Measurements from ENCODE around the gene FZD7.

FZD7 gene

DNA sequence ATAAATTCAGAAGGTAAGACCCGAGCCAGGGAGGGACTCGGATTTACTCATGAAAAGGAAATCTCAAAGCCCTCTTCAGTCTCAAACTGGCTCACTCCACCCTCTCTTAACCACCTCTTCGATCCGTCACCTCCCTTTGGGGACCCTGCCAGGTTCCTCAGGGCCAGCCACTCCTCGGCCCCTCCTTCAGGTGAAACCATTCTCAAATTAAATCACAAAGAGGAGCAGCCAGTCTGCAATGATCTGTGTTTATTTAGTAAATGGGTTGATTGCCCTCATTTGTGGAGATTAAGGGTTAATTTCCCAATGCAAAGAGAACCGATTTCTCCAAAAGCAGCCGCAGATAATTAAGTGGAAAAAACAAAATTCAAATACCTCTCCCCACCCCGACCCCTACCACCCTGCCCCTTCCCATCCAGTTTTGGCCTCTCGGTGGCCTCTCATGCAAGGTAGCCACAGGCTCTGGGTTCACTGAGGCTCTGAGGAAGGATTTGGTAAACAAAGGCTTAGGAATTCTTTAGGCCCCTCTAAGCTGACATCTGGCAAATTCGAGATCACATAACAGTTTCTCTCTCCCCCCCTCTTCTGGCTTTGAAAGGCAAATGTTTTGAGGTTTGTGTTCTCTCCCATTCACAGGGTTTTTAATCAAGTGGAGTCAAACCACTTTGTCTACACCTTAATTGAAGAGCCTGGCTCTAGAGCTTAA is 10.3 kb upstream of the FZD7 start:
- H3K18ac ChIP-seq (ENCODE audit: low read length), result no peak overlapping the region
- no peak overlapping the region for H2BK12ac ChIP-seq (ENCODE audit: low read length)
- H3K9ac ChIP-seq (ENCODE audit: low read length), result no peak overlapping the region
- no peaks in the 10 kb centered on the region for H3K4me1 ChIP-seq (ENCODE audit: control insufficient read depth in 1 of 2, insufficient read depth in 2 of 2, low read length in 2 of 2)
- H3K79me2 ChIP-seq (ENCODE audit: control insufficient read depth, insufficient read depth, low read length, poor library complexity), result no peaks in the 10 kb centered on the region
- H3K23ac ChIP-seq (ENCODE audit: low read length), result no peak overlapping the region
- H3K79me1 ChIP-seq (ENCODE audit: low read length), result no peaks in the 10 kb centered on the region
- no peak overlapping the region for H2BK5ac ChIP-seq (ENCODE audit: low read depth, low read length, poor library complexity)
- no peak overlapping the region for H2AK5ac ChIP-seq (ENCODE audit: low read length)
- H4K12ac ChIP-seq (ENCODE audit: low read depth, low read length), result no peak overlapping the region
- H4K91ac ChIP-seq (ENCODE audit: low read depth, low read length), result no peak overlapping the region
- no peak overlapping the region for H3K4ac ChIP-seq (ENCODE audit: low read depth, low read length)
- no peak overlapping the region for H3K4me2 ChIP-seq (ENCODE audit: low read length)
- no peak overlapping the region for H2BK120ac ChIP-seq (ENCODE audit: insufficient read depth, low read length, poor library complexity)
- peaks cover 8% of the 10 kb centered on the region for H3K27me3 ChIP-seq (ENCODE audit: insufficient read depth, low read length)
- no peak for DNase-seq
- H2AFZ ChIP-seq (ENCODE audit: insufficient read depth, low read length, poor library complexity), result no peak overlapping the region
- H3K9me3 ChIP-seq (ENCODE audit: insufficient read depth, low read depth, low read length), result no peaks in the 10 kb centered on the region
- no peak overlapping the region for H3K4me3 ChIP-seq (ENCODE audit: low read depth, low read length)
- H3K36me3 ChIP-seq (ENCODE audit: control insufficient read depth in 1 of 2, insufficient read depth in 2 of 2, low read length in 2 of 2), result no peaks in the 10 kb centered on the region
- no peak overlapping the region for H3K14ac ChIP-seq (ENCODE audit: low read length)
- H4K8ac ChIP-seq (ENCODE audit: low read depth, low read length), result no peak overlapping the region
- no peak overlapping the region for H3K27ac ChIP-seq (ENCODE audit: low read depth, low read length)
- no CpG with 5 or more reads among the region's 10 CpGs for WGBS (ENCODE audit: extremely low coverage, insufficient coverage, insufficient read length)

DNA sequence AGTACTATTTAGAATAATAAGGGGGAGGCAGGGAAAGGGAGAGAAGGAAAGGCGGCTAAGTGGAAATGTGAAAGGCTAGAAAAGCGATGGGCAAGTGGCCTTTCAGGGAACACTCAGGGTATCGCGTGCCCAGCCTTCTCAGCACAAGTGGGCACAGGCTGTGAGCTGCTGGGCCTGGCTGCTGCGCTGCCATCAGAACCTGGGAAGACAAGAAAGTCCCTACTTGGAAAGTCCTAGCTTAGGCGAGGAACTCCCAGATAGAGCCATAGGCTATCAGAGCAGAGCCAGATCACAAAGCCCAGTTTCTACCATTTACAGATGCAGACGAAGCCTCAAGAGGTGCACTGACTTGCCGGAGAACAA is 9.8 kb upstream of the FZD7 start:
- Histone ChIP-seq H4K12ac (ENCODE audit: low read depth, low read length) (no peak overlapping the region), H3K4me1 (ENCODE audit: control insufficient read depth in 1 of 2, insufficient read depth in 2 of 2, low read length in 2 of 2) (no peaks in the 10 kb centered on the region), H3K4ac (ENCODE audit: low read depth, low read length) (no peak overlapping the region), H2BK120ac (ENCODE audit: insufficient read depth, low read length, poor library complexity) (no peak overlapping the region), H3K9me3 (ENCODE audit: insufficient read depth, low read depth, low read length) (no peaks in the 10 kb centered on the region), H2AK5ac (ENCODE audit: low read length) (no peak overlapping the region), H2BK12ac (ENCODE audit: low read length) (no peak overlapping the region), H3K4me2 (ENCODE audit: low read length) (no peak overlapping the region), H4K91ac (ENCODE audit: low read depth, low read length) (no peak overlapping the region), H3K23ac (ENCODE audit: low read length) (no peak overlapping the region), H3K27ac (ENCODE audit: low read depth, low read length) (no peak overlapping the region), H3K14ac (ENCODE audit: low read length) (no peak overlapping the region), H4K8ac (ENCODE audit: low read depth, low read length) (no peak overlapping the region), H3K18ac (ENCODE audit: low read length) (no peak overlapping the region), H3K79me1 (ENCODE audit: low read length) (no peaks in the 10 kb centered on the region), H2AFZ (ENCODE audit: insufficient read depth, low read length, poor library complexity) (no peak overlapping the region), H3K79me2 (ENCODE audit: control insufficient read depth, insufficient read depth, low read length, poor library complexity) (no peaks in the 10 kb centered on the region), H3K4me3 (ENCODE audit: low read depth, low read length) (no peak overlapping the region), H3K27me3 (ENCODE audit: insufficient read depth, low read length) (peaks cover 8% of the 10 kb centered on the region), H3K9ac (ENCODE audit: low read length) (no peak overlapping the region), H3K36me3 (ENCODE audit: control insufficient read depth in 1 of 2, insufficient read depth in 2 of 2, low read length in 2 of 2) (no peaks in the 10 kb centered on the region), H2BK5ac (ENCODE audit: low read depth, low read length, poor library complexity) (no peak overlapping the region)
- no peak for DNase-seq
- WGBS (ENCODE audit: extremely low coverage, insufficient coverage, insufficient read length), result no CpG with 5 or more reads among the region's 8 CpGs

DNA sequence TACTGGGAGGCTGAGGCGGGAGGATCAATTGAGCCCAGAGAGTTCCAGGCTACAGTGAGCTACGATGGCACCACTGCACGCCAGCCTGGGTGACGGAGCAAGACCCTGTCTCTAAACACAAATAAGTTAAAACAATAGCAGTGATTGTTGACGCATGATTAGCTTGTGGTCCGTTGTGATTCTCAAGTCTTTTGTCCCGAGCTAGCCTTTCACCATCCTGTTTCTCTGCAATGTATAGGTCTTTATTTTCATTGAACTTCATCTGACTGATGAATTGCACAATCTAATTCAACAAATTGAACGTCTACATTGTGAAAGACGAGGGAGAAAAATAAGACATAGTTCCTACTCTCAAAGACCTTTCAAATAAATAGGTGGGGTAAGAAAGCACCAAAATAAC is 8.8 kb upstream of the FZD7 start:
- no peak for DNase-seq
- H3K23ac ChIP-seq (ENCODE audit: low read length), result no peak overlapping the region
- no CpG with 5 or more reads among the region's 9 CpGs for WGBS (ENCODE audit: extremely low coverage, insufficient coverage, insufficient read length)
- H4K91ac ChIP-seq (ENCODE audit: low read depth, low read length), result no peak overlapping the region
- no peak overlapping the region for H2BK120ac ChIP-seq (ENCODE audit: insufficient read depth, low read length, poor library complexity)
- no peaks in the 10 kb centered on the region for H3K36me3 ChIP-seq (ENCODE audit: control insufficient read depth in 1 of 2, insufficient read depth in 2 of 2, low read length in 2 of 2)
- H3K4me1 ChIP-seq (ENCODE audit: control insufficient read depth in 1 of 2, insufficient read depth in 2 of 2, low read length in 2 of 2), result no peaks in the 10 kb centered on the region
- no peak overlapping the region for H3K14ac ChIP-seq (ENCODE audit: low read length)
- no peak overlapping the region for H3K27ac ChIP-seq (ENCODE audit: low read depth, low read length)
- no peaks in the 10 kb centered on the region for H3K79me1 ChIP-seq (ENCODE audit: low read length)
- no peak overlapping the region for H3K18ac ChIP-seq (ENCODE audit: low read length)
- H3K4me2 ChIP-seq (ENCODE audit: low read length), result no peak overlapping the region
- no peak overlapping the region for H2BK12ac ChIP-seq (ENCODE audit: low read length)
- no peak overlapping the region for H3K9ac ChIP-seq (ENCODE audit: low read length)
- H2AFZ ChIP-seq (ENCODE audit: insufficient read depth, low read length, poor library complexity), result no peak overlapping the region
- no peak overlapping the region for H4K12ac ChIP-seq (ENCODE audit: low read depth, low read length)
- no peak overlapping the region for H2AK5ac ChIP-seq (ENCODE audit: low read length)
- no peaks in the 10 kb centered on the region for H3K79me2 ChIP-seq (ENCODE audit: control insufficient read depth, insufficient read depth, low read length, poor library complexity)
- no peak overlapping the region for H3K4me3 ChIP-seq (ENCODE audit: low read depth, low read length)
- H2BK5ac ChIP-seq (ENCODE audit: low read depth, low read length, poor library complexity), result no peak overlapping the region
- no peak overlapping the region for H4K8ac ChIP-seq (ENCODE audit: low read depth, low read length)
- no peaks in the 10 kb centered on the region for H3K9me3 ChIP-seq (ENCODE audit: insufficient read depth, low read depth, low read length)
- peaks cover 8% of the 10 kb centered on the region for H3K27me3 ChIP-seq (ENCODE audit: insufficient read depth, low read length)
- no peak overlapping the region for H3K4ac ChIP-seq (ENCODE audit: low read depth, low read length)

DNA sequence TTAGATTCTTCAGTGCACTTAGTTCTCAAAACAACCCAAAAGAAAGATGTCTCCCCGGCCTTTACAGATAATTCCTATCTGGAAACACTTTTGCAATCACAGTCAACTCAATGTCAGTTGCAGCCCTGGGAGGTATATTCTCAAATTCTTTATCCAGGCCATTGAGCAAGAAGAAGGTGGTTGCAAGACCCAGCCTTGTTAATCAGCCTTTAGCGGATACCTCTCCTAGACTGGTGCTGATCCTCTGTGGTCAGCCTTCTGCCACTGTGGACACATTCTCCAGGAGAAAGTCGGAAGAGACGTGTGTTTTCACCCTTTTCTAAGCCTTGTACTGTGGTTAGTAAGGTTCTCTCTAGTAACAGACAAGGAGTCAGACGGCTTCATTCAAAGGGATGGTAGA is 7.8 kb upstream of the FZD7 start:
- no peaks in the 10 kb centered on the region for H3K9me3 ChIP-seq (ENCODE audit: insufficient read depth, low read depth, low read length)
- DNase-seq, result no peak
- no peaks in the 10 kb centered on the region for H3K36me3 ChIP-seq (ENCODE audit: control insufficient read depth in 1 of 2, insufficient read depth in 2 of 2, low read length in 2 of 2)
- H3K27ac ChIP-seq (ENCODE audit: low read depth, low read length), result no peak overlapping the region
- no peak overlapping the region for H3K4ac ChIP-seq (ENCODE audit: low read depth, low read length)
- H2BK5ac ChIP-seq (ENCODE audit: low read depth, low read length, poor library complexity), result no peak overlapping the region
- H3K14ac ChIP-seq (ENCODE audit: low read length), result no peak overlapping the region
- H4K12ac ChIP-seq (ENCODE audit: low read depth, low read length), result no peak overlapping the region
- H2BK120ac ChIP-seq (ENCODE audit: insufficient read depth, low read length, poor library complexity), result no peak overlapping the region
- H3K4me3 ChIP-seq (ENCODE audit: low read depth, low read length), result no peak overlapping the region
- no CpG with 5 or more reads among the region's 5 CpGs for WGBS (ENCODE audit: extremely low coverage, insufficient coverage, insufficient read length)
- H2AK5ac ChIP-seq (ENCODE audit: low read length), result no peak overlapping the region
- peaks cover 10% of the 10 kb centered on the region for H3K27me3 ChIP-seq (ENCODE audit: insufficient read depth, low read length)
- no peak overlapping the region for H3K23ac ChIP-seq (ENCODE audit: low read length)
- H3K4me1 ChIP-seq (ENCODE audit: control insufficient read depth in 1 of 2, insufficient read depth in 2 of 2, low read length in 2 of 2), result no peaks in the 10 kb centered on the region
- no peak overlapping the region for H4K8ac ChIP-seq (ENCODE audit: low read depth, low read length)
- no peaks in the 10 kb centered on the region for H3K79me1 ChIP-seq (ENCODE audit: low read length)
- no peak overlapping the region for H2AFZ ChIP-seq (ENCODE audit: insufficient read depth, low read length, poor library complexity)
- H3K9ac ChIP-seq (ENCODE audit: low read length), result no peak overlapping the region
- H3K4me2 ChIP-seq (ENCODE audit: low read length), result no peak overlapping the region
- H4K91ac ChIP-seq (ENCODE audit: low read depth, low read length), result no peak overlapping the region
- H3K18ac ChIP-seq (ENCODE audit: low read length), result no peak overlapping the region
- H2BK12ac ChIP-seq (ENCODE audit: low read length), result no peak overlapping the region
- H3K79me2 ChIP-seq (ENCODE audit: control insufficient read depth, insufficient read depth, low read length, poor library complexity), result no peaks in the 10 kb centered on the region
